Subcutaneous adipose tissue (tissue), 4 donors: ENCODE measurements around the gene UHMK1. TPM values are rescaled to one million over a fixed set of nuclear protein-coding genes. Genes with fewer than 3 reads are reported as not detected.

Experiments used
- total RNA-seq, 4 donors: library from RNA; depleted of rRNA; stranded (reverse); fragments of >200 nt; gene quantifications; one replicate each; pipeline ENCODE4 v1.1.0, GENCODE V29; 2016
- TF ChIP-seq, protein P1 (sequence below): fragments of 450-650 bp; IDR thresholded peaks from one replicate; pipeline ENCODE4 v1.5.1; 2016; ENCODE audit warnings: low read depth, mild to moderate bottlenecking, control low read depth, antibody characterized with exemption, moderate library complexity

The UHMK1 gene
- total RNA-seq, 4 donors from 2014 or later: 74.4 to 144 (median 84.6) TPM

GRCh38 chr1:162498496-162498810 is 835 bp downstream of the UHMK1 start:
- TF ChIP-seq, protein P1, sequence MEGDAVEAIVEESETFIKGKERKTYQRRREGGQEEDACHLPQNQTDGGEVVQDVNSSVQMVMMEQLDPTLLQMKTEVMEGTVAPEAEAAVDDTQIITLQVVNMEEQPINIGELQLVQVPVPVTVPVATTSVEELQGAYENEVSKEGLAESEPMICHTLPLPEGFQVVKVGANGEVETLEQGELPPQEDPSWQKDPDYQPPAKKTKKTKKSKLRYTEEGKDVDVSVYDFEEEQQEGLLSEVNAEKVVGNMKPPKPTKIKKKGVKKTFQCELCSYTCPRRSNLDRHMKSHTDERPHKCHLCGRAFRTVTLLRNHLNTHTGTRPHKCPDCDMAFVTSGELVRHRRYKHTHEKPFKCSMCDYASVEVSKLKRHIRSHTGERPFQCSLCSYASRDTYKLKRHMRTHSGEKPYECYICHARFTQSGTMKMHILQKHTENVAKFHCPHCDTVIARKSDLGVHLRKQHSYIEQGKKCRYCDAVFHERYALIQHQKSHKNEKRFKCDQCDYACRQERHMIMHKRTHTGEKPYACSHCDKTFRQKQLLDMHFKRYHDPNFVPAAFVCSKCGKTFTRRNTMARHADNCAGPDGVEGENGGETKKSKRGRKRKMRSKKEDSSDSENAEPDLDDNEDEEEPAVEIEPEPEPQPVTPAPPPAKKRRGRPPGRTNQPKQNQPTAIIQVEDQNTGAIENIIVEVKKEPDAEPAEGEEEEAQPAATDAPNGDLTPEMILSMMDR: no peak

GRCh38 chr1:162500805-162501204 is 3.2 kb downstream of the UHMK1 start:
- TF ChIP-seq, protein P1: no peak

DNA sequence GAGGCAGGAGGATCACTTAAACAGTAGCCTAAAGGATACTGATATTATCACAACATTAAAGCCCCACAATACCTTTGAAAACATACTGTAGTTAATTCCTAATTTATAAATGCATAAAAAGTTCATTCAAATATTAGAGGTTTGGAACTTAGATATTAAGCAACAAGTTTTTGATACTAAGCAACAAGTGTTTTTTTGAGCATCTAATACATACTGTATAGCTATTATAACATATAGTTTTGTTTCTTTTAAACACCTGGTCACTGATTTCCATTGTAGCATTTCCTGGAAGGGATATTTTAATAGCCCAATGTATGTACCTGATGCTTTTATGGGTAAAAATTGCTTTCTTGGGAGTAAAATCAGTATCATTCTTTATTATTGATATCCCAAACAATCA is 4.5 kb downstream of the UHMK1 start:
- TF ChIP-seq, protein P1: no peak

GRCh38 chr1:162502928-162503327 is 5.3 kb downstream of the UHMK1 start:
- TF ChIP-seq, protein P1: no peak

GRCh38 chr1:162527314-162527713 is 29.7 kb downstream of the UHMK1 start:
- TF ChIP-seq, protein P1: no peak

DNA sequence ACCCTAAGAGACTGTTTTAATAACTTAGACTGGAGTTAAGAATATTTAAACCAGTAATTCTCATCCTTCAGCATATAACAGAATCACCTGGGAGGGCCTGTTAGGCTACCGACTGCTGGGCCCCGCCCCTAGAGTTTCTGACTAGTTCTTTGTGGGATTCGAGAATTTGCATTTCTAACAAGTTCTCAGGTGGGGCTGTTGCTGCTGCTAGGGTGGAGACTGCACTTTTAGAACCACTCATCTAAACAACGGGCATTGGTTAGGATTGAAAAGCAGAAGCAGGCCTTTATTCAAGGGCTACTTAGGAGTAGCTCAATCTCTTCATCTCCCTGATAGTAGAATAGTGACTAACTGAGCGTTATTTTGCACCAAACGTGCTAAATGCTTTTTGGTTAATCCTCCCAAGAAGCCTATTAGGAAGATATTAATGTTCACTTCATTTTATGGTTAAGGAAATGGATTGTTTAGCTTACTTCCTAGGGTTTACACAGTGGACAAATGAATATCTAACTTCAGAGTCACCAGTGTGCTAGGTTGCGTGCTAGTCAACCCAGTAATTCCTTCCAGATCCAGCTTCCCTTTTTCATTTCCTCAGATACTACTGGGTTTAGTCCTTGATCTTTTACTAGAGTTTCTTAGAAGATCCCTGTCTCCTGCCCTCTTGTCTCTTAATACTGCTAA is 32.8 kb downstream of the UHMK1 start:
- TF ChIP-seq, protein P1: no peak

DNA sequence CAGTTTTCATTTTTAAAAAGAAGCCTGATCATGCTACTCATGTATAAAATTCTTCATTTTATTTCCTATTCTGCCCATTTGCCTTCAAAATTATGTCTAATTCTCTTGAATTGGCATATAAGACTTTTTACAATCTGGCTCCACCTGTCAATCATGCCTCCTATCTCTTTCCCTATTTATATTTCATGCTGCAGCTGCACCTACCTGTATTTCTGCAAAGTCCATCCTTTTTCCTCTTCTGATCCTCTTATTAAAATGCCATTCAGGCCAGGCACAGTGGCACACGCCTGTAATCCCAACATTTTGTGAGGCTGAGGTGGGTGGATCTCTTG is 33.3 kb downstream of the UHMK1 start:
- TF ChIP-seq, protein P1: no peak
